Astrocyte (in vitro differentiated cells and primary cell): Measurements from ENCODE around the gene TMEM238.

Source experiments
- CTCF ChIP-seq: IDR thresholded peaks from 2 replicates; pipeline ENCODE4 v1.5.1; 2011; ENCODE audit warnings: low read depth, mild to moderate bottlenecking, inconsistent platforms, low read length, moderate library complexity; ENCODE audit not compliant: insufficient read depth
- EZH2 ChIP-seq: IDR thresholded peaks from 2 replicates; pipeline ENCODE4 v1.6.1; 2012; ENCODE audit warnings: mild to moderate bottlenecking, low read length, inconsistent platforms; ENCODE audit not compliant: insufficient read depth

- TF ChIP-seq CTCF (no peak), EZH2 (no peak)
These were observed 43.3 kb downstream of the TMEM238 start for GRCh38 chr19:55340784-55341147.
